HG02798 (cell line): ENCODE data around the gene GJA5.

Source experiments
- ATAC-seq: cut with Tn5 transposase; IDR thresholded peaks from one replicate; pipeline ENCODE4 v1.9.1; 2021; ENCODE audit warnings: mild to moderate bottlenecking; ENCODE audit not compliant: unreplicated experiment, poor library complexity

GJA5 gene

GRCh38 chr1:147760481-147761260 lies at the start of gene GJA5:
GJA5 (minus strand) TSS chr1:147760602; CDS start chr1:147759238, 1,364 bp downstream.
- ATAC-seq, result no peak

GRCh38 chr1:147809236-147809635 lies 48.8 kb upstream of the GJA5 start:
- ATAC-seq, result no peak

GRCh38 chr1:147808025-147808424 lies 47.6 kb upstream of the GJA5 start:
- no peak for ATAC-seq

DNA sequence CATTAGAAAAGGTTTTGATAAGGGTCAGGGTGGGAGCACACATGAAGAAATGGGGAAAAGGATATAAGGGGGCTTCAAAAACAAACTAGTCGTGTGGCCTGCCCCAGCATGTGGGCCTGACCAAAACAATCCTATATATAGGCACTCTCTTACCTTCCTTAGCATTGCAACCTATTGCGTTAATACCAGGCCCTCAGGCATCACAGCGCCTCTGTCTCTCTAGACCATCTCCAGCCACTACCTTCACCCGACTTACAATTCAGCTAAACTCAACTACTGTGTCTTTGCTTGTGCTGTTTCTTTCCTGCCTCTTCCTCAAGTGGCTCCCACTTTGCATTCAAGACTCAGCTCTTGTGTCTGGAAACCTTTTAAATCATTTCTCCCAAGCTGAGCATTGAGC lies 47.0 kb upstream of the GJA5 start:
- no peak for ATAC-seq

- ATAC-seq, result no peak
Measured at GRCh38 chr1:147804942-147805723, 44.7 kb upstream of the GJA5 start.

- no peak for ATAC-seq
Measured at GRCh38 chr1:147800804-147801203, 40.4 kb upstream of the GJA5 start.

- no peak for ATAC-seq
Measured at GRCh38 chr1:147798731-147799130, 38.3 kb upstream of the GJA5 start.

- no peak for ATAC-seq
Measured at GRCh38 chr1:147794570-147794969, 34.2 kb upstream of the GJA5 start.

- no peak for ATAC-seq
Measured at GRCh38 chr1:147791876-147792275, 31.5 kb upstream of the GJA5 start.

DNA sequence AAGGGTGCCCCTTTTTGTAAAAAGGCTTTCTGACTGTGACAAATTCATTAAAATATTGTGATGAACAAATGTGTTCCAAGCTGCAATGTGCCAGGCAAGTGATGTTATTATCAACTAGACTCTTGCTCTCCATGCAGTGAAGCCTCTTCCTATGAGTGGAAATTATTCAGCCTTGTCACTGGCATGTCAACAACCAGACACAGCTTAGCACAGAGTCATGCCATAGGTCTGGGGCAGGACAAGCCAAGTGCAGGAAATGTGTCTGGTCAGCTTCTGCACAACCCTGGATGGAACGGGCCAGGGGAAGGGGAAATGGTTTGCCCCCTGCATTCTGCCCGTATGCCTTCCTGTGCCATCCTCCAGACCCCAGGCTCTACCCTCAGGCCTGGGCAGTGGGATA lies 27.4 kb upstream of the GJA5 start:
- no peak for ATAC-seq

DNA sequence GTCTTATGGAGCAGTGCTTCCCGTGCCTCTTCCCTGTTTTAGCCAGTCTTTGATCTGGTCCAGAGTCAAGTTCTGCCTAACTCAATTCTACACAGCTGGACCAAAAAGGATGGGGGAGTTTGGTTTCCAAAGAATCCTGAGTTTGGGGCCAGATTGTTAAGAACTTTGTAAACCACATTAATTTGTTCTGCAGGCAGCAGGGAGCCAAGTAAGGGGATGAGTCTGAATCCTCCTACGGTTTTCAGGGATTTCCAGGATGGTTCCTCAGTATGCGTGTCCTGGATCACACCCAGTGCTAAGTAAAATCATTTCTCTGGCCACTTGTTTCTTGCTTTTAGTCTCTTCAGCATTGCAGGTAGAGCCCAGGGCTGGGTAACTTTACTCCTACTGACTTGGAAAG lies 26.1 kb upstream of the GJA5 start:
- ATAC-seq, result no peak

GRCh38 chr1:147785794-147786506 lies 25.5 kb upstream of the GJA5 start:
- ATAC-seq, result no peak

DNA sequence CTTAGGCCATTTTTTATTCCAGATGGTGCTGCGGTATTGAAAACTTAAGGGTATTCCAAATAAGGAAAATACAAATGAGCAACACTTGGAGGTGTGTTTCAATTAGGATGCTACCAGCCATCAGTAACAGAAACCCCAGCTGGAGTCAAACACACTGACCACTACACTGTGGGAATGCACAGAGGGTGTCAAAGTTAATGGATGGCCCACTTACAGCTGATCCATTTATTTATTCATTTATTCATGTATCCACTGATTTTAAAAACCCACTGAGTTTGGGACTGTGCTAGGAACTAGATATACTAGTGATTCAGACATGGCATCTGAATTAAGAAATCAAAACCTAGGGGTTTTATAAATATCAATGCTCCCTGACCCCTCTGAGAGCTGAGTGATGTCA lies 24.5 kb upstream of the GJA5 start:
- ATAC-seq, result no peak

- ATAC-seq, result no peak
Measured at GRCh38 chr1:147781056-147781471, 20.7 kb upstream of the GJA5 start.

DNA sequence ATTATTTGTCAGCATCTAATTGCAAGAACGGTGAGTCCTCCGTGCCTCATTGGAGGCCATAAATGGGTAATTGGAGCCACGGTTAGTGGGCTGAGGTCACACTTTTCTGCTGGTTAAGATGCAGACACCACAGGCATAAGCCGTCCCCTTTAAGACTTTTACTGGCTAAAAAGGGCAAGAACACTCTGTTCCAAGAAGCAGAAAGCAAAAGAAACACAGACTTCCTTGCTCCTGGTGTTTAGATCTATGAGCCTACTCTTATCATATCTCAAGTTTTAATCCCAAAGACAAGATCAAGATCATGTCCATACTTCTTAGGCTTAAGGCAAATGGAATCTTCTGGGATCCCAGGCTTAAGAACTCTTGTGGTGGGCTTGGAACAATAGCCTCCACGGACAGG lies 17.3 kb upstream of the GJA5 start:
- ATAC-seq, result no peak

DNA sequence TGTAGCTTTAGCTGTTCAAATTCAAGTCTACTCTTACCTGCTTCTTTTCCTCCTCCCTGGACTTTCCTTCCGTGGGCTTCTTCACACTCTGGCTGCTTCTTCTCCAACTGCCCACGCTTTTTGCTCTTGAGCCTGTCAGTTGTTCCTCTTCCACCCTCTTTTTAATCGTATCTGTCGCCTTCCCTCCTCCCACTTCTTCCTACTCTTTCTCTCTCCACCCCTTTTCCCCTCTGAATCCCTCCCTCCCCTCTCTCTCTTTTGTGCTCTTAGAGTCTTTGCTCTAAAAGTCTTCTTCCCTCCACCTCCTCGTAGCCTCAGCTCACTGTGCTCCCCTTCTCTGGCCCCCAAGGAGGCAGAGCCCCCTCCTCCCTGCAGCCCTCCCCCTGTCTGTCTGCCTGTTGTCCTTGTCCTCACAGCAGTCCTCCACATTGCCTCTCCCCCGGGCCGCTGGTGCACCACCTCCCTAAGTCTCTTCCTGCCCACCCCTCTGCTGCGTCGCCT lies 12.9 kb upstream of the GJA5 start:
- no peak for ATAC-seq

- ATAC-seq, result no peak
Measured at GRCh38 chr1:147772570-147772969, 12.2 kb upstream of the GJA5 start.

DNA sequence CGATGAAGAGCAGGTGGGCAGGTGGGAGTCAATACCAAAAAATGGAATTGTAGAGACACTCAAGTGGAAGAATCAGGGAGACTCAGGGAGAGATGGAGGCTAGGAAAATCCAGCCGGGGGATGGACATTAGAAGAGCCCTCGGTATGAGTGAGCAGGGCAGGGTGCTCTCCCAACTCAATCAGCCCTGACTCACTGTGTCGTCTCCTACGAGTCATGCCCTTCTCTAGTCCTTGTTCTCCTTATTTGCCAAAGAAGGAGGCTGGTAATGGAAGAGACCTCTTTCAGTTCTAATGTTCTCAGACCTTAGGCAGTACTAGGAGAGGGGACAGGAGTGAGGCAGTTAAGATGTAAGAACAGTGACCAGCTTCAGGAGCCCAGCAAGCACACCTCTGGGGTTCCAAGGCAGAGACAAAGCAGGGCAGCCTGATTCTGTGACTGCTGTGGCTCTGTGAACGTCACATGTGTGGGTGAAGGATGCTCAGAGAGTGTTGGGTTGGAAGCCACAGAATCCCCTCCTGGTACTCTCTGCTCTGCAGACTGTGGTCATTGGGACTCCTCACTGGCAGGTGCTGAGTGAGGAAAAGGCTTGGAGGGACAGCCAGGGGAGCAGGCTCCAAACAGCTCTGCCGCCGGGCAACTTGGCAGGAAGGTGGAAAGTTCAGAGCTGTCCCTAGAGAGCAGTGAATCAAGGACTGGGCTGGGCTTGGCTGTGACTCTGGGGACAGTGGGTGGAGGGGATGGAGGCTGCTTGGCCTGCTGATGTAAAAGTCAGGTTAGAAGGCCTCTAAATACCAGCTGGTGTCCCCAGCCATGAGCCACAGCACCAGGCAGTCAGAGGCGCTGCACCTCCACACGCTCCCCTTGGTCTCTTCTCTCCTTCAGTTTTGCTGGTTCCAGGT lies 11.1 kb upstream of the GJA5 start:
- ATAC-seq, result no peak

DNA sequence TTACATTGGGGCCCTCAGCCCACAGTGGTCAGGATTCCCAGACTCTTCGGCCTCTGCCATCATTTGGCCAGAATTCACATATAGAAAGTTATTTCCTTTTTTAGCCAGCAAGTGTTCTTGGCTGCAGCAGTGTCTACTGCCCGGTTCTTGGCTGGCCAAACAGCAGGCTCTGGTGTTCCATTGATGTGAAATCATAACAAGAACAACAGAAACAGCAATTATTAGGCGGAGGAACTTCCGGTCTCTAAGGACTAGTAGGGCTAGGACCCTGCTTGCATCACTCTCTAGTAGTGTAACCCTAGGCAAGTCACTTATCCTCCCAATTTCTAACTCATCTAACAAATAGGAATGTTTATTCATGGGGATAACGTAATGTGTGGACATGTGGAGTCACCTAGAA lies 8.7 kb upstream of the GJA5 start:
- no peak for ATAC-seq

GRCh38 chr1:147768582-147768981 lies 8.2 kb upstream of the GJA5 start:
- ATAC-seq, result no peak
